ENCODE data around the gene SECTM1.

SECTM1 gene

GRCh38 chr17:82300707-82301270, 32.8 kb downstream of the SECTM1 start:
- DNase-seq (ENCODE audit: low read depth in 1 of 2, low spot score in 1 of 2) = peak; percentile 55 to 57

GRCh38 chr17:82300228-82300627, 33.3 kb downstream of the SECTM1 start:
- no peak for DNase-seq (ENCODE audit: low read depth in 1 of 2, low spot score in 1 of 2)

- no peak for DNase-seq (ENCODE audit: low read depth in 1 of 2, low spot score in 1 of 2)
Observed at GRCh38 chr17:82299452-82299851, 34.1 kb downstream of the SECTM1 start.

GRCh38 chr17:82298538-82299421, 34.8 kb downstream of the SECTM1 start:
- no peak for DNase-seq (ENCODE audit: low read depth in 1 of 2, low spot score in 1 of 2)

- DNase-seq (ENCODE audit: low read depth in 1 of 2, low spot score in 1 of 2) = peak; percentile 78 to 90
Observed at GRCh38 chr17:82297714-82298537, 35.6 kb downstream of the SECTM1 start.

GRCh38 chr17:82297280-82297713, 36.3 kb downstream of the SECTM1 start:
- peak; percentile 59 to 72 for DNase-seq (ENCODE audit: low read depth in 1 of 2, low spot score in 1 of 2)

GRCh38 chr17:82296511-82297279, 36.9 kb downstream of the SECTM1 start:
- no peak for DNase-seq (ENCODE audit: low read depth in 1 of 2, low spot score in 1 of 2)

- no peak for DNase-seq (ENCODE audit: low read depth in 1 of 2, low spot score in 1 of 2)
Observed at GRCh38 chr17:82295472-82295814, 38.1 kb downstream of the SECTM1 start.

- DNase-seq (ENCODE audit: low read depth in 1 of 2, low spot score in 1 of 2) = no peak
Observed at GRCh38 chr17:82294064-82294773, 39.3 kb downstream of the SECTM1 start.

- DNase-seq (ENCODE audit: low read depth in 1 of 2, low spot score in 1 of 2) = peak; percentile 82 to 85
Observed at GRCh38 chr17:82292251-82293154, 41.1 kb downstream of the SECTM1 start.

GRCh38 chr17:82291582-82292250, 41.9 kb downstream of the SECTM1 start:
- no peak for DNase-seq (ENCODE audit: low read depth in 1 of 2, low spot score in 1 of 2)

GRCh38 chr17:82287868-82288801, 45.4 kb downstream of the SECTM1 start:
- DNase-seq (ENCODE audit: low read depth in 1 of 2, low spot score in 1 of 2) = no peak

- no peak for DNase-seq (ENCODE audit: low read depth in 1 of 2, low spot score in 1 of 2)
Observed at GRCh38 chr17:82287013-82287867, 46.3 kb downstream of the SECTM1 start.

- DNase-seq (ENCODE audit: low read depth in 1 of 2, low spot score in 1 of 2) = no peak
Observed at GRCh38 chr17:82285141-82285540, 48.4 kb downstream of the SECTM1 start.

- no peak for DNase-seq (ENCODE audit: low read depth in 1 of 2, low spot score in 1 of 2)
Observed at GRCh38 chr17:82283208-82283749, 50.3 kb downstream of the SECTM1 start.
